Ovary (tissue), 3 donors: ENCODE results near the gene PIGBOS1.

Experiments used
- CTCF ChIP-seq, 3 donors: fragments of 450-650 bp in 2 of 3; fragments of 200-600 bp in 1 of 3; IDR thresholded peaks; one replicate each; pipeline versions ENCODE4 v1.5.1 to v1.8.0; 2016 to 2022; ENCODE audit warnings: antibody characterized with exemption in 3 of 3, mild to moderate bottlenecking in 1 of 3
- EP300 ChIP-seq: sonication (generic); formaldehyde crosslinking; IDR thresholded peaks from one replicate; pipeline ENCODE4 v1.6.1; 2017; ENCODE audit warnings: antibody characterized with exemption
- POLR2A ChIP-seq: fragments of 450-650 bp; IDR thresholded peaks from one replicate; pipeline ENCODE4 v1.6.1; 2017; ENCODE audit warnings: antibody characterized with exemption, mild to moderate bottlenecking, moderate library complexity
- donor health status: DM: no; HTN: no; CAD: no.

- TF ChIP-seq EP300: no peak
- no peak for TF ChIP-seq POLR2A
- no peak for TF ChIP-seq CTCF (IDR thresholded peaks at IDR 0.05)
Measured at GRCh38 chr15:55277715-55278114, 41.2 kb downstream of the PIGBOS1 start.
